DOHH2 (cell line): Measurements from ENCODE around the gene ETHE1.

Source experiments
- EZH2phosphoT487 ChIP-seq: fragments of 200-600 bp; sonication (generic); IDR thresholded peaks from 2 replicates; pipeline ENCODE4 v1.6.1; 2017; ENCODE audit warnings: borderline replicate concordance, mild to moderate bottlenecking, antibody characterized with exemption, low read length, moderate library complexity, mixed read lengths
- TF ChIP-seq, protein P1 (sequence below): fragments of 200-600 bp; sonication (generic); IDR thresholded peaks from one replicate; pipeline ENCODE4 v1.5.1; 2014; ENCODE audit warnings: antibody characterized with exemption, mild to moderate bottlenecking, low read depth, low read length; ENCODE audit not compliant: poor library complexity, severe bottlenecking

DNA sequence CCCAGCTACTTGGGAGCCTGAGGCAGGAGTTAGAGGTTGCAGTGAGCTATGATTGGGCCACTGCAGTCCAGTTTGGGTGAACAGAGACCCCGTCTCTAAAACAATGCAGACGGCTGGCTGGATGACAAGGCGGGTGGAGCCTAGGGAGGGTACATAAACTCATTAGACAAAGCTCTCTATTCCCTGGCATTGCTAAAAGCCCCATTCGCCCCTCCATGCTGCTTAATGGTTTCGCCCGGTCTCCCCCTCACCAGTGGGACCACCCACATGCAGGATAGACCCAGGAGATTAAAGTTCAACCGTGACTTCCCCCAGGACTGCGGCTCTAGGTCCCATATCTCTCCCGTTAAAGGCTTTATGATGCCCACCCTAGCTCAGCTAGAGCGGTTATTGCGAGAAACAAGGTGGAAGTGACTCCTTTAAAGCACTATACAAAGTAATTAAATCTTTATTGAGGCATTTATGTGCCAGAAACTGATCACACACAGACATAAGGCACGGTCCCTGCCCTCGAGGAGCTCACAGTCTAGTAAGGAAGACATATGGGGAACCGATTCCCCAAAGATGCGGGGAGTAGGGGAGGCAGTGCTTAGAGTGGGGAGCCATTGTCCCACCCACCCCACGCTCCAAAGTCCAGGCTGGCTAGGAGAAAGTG is 66.5 kb downstream of the ETHE1 start:
- TF ChIP-seq, protein P1, sequence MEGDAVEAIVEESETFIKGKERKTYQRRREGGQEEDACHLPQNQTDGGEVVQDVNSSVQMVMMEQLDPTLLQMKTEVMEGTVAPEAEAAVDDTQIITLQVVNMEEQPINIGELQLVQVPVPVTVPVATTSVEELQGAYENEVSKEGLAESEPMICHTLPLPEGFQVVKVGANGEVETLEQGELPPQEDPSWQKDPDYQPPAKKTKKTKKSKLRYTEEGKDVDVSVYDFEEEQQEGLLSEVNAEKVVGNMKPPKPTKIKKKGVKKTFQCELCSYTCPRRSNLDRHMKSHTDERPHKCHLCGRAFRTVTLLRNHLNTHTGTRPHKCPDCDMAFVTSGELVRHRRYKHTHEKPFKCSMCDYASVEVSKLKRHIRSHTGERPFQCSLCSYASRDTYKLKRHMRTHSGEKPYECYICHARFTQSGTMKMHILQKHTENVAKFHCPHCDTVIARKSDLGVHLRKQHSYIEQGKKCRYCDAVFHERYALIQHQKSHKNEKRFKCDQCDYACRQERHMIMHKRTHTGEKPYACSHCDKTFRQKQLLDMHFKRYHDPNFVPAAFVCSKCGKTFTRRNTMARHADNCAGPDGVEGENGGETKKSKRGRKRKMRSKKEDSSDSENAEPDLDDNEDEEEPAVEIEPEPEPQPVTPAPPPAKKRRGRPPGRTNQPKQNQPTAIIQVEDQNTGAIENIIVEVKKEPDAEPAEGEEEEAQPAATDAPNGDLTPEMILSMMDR = no peak
- no peak for TF ChIP-seq EZH2phosphoT487
